ENCODE measurements around the gene UBASH3B.
"Not testable (repeated sequence)": the region's sequence is repeated elsewhere in the genome, so short reads cannot be mapped to it uniquely, and the experiment has no call there.

The UBASH3B gene

DNA sequence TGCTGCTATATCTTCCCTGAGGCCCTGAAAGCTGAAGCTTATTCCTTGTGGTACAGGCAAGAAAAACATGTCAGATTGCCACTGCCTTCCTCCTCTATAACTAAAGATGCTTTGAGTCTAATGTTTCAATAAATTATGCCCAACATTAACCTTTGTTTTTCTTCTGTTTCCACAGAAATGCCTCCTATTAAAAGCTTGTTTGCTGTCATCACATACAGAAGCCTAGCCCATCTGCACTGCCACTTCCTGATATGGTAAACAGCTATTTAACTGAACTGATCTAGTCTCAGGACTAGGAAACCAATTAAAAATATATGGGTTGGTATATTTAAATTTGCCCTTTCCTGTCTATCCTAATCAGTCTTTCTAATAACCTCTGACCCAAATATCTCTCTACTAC, 165.6 kb downstream of the UBASH3B start:
- DNase-seq, result no peak

DNA sequence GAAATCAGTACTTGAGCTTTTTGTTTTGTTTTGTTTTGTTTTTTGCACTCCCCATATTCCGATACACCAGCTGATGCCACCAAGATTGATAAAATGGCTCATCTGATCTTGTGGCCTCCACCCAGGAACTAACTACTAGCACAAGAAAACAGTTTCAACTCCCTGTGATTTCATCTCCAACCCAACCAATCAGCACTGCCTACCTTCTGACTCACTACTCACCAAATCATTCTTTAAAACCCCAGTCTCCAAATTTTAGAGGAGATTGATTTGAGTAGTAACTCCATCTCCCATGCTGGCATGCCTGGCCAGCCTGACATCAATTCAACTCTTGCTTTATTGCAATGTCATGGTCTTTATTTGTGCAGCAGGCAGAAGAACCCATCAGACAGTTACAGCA, 166.7 kb downstream of the UBASH3B start:
- no peak for DNase-seq

DNA sequence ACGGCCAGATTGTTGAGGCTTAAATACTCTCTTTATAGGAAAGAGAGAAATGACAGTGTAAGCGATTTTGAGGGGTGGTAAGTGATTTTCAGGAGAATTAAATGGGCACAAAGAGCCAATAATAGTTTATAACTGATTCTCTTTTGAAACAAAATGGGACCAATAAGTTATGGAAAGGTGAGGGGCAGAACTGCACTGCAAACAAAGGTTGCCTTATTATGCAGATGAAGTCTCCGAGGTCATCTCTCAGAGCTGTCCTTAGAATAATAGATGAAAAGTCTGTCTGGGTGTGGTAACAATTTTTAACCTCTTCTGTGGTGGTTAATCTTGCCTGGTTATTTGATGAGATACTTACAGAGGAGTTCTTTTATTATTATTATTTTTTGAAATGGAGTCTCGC, 168.0 kb downstream of the UBASH3B start:
- no peak for DNase-seq

DNA sequence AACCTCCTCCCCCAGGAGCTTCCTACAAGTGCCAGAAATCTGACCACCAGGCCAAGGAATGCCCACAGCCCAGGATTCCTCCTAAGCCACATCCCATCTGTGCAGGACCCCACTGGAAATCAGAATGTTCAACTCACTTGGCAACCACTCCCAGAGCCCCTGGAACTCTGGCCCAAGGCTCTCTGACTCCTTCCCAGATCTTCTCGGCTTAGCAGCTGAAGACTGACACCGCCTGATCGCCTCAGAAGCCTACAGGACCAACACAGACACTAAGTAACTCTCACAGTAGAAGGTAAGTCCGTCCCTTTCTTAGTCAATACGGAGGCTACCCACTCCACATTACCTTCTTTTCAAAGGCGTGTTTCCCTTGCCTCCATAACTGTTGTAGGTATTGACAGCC, 173.8 kb downstream of the UBASH3B start:
- DNase-seq, result not testable (repeated sequence)

DNA sequence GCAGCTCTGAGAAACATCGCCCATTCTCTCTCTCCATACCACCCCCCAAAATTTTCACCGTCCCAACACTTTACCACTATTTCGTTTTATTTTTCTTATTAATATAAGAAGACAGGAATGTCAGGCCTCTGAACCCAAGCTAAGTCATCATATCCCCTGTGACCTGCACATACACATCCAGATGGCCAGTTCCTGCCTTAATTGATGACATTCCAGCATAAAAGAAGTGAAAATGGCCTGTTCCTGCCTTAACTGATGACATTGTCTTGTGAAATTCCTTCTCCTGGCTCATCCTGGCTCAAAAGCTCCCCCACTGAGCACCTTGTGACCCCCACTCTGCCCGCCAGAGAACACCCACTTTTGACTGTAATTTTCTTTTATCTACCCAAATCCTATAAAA, 176.8 kb downstream of the UBASH3B start:
- DNase-seq, result not testable (repeated sequence)

DNA sequence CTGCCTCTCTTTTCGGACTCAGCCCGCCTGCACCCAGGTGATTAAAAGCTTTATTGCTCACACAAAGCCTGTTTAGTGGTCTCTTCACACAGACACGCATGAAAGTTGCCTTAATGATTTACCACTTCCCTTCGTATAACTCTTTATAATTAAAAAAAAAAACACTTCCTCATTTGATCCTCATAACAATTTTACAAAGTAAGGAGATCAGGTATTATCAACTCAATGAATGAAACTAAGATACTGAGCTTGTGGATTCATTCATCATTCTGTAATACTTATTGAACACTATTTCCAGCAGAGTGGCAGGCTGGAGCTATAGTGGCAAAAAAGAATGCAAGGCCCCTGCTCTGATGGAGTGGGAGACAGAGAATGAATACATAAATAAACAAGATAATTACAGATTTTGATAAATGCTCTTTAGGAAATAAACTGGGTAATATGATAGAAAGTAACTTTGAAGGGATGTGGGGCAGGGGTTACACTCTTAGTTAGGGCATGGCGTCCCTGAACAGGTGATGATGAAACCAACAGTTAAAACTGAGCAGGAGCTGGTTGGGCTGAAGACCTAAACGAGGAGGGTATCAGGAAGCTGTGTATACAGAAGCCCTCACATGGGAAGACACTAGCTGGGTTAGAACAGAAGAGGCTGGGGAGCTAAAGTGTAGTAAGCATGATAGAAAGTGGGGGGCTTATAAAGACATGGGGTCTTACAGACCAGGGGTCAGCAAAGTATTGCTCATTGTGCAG, 177.4 kb downstream of the UBASH3B start:
- no peak for DNase-seq

DNA sequence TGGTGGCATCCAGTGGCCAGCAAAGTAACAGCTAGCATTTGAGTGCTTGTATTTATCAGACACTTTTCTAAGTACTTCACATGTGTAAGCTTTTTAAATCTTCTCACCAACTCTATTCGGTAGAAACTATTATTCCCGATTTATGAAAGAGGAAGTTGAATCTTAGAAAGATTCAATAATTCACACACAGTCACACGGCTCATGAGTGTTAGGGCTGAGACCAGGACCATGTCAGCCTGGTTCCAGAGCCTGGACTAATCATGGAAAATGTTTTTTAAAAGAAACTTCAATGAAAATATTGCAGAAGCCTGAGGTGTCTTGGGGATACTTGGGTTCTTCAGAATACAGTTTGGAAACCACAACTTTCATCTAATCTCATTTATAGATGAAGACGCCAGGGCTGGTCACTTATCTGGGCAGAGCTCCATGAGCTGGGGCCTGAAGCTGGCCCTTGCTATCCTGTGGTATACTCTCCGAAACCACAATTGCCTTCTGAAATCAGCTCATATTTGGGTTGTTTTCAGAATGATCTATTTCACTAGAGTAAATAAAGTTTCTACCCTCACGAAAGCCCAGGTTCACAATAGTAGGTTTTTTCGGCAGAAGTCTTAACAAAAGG, 178.4 kb downstream of the UBASH3B start:
- DNase-seq, result no peak

DNA sequence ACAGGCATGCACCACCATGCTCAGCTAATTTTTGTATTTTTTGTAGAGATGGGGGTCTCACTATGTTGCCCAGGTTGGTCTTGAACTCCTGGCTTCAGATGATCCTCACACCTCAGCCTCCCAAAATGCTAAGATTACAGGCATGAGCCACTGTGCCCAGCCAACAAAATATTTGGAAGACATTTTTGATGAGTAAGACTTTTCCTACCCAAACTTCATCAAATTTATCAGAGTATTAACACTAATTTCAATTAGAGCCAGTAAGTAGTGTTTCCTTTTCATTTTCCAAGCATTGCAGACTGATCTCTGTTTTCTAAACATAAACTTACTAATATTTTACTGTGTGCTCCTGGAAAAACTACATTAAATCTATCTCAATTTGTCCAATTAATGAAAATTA, 181.4 kb downstream of the UBASH3B start:
- DNase-seq, result no peak

DNA sequence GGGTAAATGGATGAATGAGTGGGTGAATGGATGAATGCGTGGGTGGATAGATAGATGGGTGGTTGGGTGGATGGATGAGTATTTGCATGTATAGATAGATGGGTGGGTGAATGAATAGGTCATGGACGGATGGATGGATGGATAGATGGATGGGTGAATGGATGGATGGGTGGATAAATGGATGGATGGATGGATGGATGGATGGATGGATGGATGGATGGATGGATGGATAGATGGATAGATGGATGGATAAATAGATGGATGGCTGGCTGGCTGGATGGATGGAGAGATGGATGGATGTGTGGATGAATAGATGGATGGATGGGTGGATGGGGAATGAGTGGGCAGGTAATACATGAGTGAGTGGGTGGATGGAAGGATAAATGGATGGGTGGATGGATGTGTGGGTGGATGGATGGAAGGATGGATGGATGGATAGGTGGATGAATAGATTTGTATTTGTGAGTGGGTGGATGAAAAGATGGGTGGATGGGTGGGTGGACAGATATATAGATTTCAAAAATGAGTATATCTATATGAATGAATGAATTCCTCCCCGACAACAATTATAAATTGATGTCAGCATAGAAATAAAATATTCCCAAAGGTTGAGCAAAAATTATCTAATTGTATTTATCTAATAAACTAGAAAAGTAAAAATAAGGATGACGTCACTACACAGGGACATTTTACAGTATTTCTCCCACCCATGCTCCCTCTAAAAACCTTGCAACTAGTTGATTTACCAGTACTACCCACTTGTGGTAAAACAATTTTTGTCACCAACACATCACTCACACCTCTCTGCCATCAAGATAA, 182.2 kb downstream of the UBASH3B start:
- DNase-seq, result no peak

DNA sequence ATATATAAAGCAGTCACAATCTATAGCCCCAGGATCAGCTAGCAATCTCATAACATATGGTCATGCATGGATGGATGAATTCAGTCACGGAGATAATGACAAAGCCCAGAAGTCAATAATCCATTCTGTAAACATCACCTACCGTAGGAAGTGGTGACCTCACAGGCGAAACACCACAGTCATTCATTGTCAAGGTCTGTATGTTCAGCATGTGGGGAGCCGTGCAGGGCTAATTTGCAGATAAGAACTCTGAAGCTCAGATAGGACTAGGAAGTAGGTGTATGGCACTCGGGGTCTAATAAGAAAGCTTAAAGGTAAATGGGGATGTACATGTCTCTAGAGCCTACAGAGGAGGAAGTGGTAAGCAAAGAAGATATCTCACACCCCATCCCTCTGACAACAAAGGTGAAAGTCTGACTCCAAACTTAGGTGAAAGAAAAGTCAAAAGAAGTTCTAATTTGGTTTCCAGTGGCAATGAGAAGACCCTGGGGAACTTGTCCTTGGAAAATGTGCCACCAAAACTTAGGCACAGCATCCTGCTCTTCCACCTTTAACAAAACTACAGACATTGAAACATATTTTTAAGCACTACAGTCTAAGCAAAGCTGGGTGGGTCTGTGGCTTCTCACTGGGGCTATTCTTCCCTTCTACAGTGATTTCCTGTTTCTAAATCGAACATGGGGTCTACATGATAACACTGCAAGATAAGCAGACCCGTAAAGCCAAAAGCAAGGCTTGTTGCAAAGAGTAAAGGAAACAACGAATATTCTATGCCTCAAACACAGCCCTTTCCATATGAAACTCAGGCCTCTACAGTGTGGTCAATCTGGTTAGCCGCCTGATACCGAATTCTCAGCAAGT, 188.0 kb downstream of the UBASH3B start:
- peak; percentile 52 for DNase-seq

DNA sequence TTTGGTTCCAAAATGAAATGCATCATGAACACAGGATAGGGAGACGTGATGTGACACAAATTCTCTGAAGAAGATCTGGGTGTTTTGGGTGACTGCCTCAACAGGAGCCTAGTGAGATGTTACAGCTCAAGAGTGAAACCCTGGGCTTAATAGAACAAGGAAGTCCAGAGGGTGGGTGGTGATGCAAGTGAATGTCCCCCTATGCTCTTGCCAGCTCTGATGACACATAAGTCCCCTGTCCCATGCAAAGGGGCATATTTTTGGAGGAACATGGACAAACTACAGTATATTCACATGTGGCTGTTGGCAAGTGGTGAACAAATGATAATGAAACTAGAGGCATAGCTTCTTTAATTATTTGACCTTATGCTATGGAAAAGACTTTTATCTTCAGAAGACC, 191.9 kb downstream of the UBASH3B start:
- DNase-seq, result peak; percentile 11

DNA sequence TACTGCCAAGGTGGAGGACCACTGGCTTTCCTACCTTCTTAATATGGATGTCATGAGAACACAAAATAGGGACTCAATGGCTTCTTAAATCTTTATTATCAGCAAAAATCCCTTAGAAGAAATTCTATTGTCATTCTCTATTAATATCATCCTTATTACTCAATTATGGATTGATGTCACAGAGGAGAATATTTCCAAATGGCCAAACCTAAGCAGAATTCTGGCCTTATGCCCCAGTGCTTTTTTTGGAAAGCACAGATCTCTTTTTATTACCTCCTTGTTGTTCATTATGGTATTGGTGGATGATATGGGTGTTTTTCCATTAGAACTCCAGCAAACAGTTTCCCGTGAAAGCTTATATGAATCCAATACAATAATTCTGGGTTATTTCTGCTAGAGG, 192.7 kb downstream of the UBASH3B start:
- DNase-seq, result no peak

DNA sequence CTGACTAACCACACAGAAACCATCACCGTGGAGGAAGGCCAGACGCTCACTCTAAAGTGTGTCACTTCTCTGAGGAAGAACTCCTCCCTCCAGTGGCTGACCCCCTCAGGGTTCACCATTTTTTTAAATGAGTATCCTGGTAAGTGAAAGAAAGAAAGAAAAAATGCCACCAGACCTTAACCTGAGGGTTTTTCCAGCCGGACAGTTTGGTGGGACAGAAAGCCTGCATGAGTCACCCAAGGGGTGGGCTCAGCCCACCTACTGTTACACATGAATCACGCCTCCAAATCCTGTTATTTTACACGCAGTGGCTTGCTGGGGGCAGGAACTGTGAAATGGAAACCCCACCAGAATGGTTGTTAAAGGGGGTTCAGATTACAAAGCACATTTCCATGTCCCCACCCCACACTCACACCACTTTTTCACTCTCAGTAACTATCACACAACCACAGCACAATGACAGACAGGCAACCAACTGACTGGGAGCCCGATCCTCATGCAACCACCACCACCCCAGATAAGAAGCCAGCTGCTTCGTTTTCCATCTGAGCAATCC, 194.6 kb downstream of the UBASH3B start:
- peak; percentile 56 for DNase-seq

DNA sequence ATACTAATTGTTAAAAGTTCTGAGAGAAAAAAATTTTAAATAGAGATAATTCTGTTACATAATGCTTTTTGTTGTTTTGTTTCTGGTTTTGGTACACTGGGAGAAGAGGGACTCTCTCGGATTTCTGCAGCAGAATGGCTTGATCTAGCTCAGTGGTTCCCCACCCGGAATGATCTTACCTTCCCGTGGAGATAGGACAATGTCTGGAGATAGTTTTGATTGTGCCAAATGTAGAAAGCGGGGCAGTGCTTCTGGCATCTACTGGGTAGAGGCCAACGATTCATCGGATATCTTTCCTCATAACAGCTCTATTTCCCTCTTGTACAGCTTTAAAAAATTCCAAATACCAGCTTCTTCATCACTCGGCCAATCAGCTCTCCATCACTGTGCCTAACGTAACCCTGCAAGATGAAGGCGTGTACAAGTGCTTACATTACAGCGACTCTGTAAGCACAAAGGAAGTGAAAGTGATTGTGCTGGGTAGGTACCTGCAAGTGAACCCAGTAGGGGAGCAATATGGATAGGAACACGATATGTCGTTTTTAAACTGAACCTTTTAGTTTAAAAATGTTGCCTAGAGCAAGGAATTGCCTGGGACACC, 195.9 kb downstream of the UBASH3B start:
- peak; percentile 14 for DNase-seq

DNA sequence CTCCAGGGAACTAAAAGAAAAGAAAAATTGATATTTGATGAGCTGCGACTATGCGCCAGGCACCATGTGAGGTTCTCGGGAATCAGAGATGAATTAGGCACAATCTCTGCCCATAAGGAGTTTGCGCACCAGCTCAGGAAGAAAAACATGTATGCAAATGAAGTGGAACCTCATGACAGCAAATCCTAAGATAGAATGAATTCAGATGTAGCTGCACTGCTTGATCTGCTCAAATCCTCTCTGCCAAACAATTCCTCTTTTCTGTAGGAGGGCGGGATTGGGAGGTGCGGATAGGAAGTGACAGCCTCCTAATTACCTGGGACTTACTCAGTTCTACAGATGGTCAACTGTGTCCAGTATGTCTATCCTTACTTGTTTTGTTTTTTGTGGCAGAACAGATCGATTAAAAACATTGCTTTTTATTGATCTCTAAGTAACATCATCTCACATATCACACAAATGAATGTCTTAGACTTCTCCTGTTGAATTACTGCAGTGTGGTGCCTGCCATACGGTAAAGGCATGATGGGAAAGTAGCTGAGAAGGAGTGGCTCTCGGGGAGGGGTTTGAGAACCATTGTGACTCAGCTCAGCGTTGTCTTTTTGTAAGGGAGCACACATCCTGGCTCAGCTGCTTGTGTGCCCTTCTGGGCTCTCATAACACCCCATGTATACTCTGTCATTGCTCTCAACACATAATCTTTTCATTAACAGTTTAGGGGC, 196.7 kb downstream of the UBASH3B start:
- DNase-seq, result no peak

DNA sequence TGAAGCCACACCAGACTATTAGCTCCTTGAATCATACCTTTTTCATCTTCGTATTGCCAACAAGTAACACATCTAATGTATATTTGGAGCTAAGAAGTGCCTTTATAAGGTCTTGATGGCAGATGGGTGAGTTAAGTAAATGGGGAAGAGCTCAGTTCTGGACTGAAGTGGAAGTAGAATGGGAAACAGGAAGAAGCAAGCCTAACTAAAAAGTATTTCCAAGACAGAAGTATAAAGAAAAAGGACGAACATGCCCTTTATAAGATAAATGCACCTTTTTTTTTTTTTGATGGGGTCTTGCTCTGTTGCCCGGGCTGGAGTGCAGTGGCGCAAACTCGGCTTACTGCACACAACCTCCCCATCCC, 197.3 kb downstream of the UBASH3B start:
- DNase-seq, result no peak

DNA sequence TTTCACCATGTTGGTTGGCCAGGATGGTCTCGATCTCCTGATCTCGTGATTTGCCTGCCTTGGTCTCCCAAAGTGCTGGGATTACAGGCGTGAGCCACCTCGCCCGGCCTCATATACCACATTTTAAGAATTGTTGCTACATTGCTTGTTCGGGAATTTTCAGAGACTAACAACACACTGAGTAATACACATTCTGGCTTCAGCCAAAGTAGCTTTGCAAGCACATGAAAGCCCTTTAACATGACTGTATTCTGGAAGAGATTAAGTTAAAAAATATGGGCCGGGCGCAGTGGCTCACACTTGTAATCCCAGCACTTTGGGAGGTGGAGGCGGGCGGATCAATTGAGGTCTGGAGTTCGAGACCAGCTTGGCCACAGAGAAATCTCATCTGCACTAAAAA, 197.7 kb downstream of the UBASH3B start:
- no peak for DNase-seq

DNA sequence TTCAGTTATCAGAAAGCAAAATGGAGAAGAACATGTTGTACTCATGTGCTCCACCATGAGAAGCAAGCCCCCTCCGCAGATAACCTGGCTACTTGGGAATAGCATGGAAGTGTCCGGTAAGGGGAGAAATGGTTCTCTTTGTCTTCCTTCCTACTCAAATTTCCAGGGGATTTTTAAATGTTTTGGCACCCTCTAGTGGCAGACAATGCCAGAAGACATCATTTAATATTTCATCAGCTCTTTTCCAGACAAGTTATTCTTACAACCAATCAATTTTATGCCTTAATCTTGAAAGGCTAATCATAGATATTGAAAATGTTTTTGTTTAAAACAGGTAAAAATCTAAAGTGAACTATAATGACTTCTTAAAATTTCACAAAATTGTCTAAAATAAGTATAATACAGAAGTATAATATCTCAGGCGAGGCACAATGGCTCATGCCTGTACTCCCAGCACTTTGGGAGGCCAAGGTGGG, 198.5 kb downstream of the UBASH3B start:
- no peak for DNase-seq

DNA sequence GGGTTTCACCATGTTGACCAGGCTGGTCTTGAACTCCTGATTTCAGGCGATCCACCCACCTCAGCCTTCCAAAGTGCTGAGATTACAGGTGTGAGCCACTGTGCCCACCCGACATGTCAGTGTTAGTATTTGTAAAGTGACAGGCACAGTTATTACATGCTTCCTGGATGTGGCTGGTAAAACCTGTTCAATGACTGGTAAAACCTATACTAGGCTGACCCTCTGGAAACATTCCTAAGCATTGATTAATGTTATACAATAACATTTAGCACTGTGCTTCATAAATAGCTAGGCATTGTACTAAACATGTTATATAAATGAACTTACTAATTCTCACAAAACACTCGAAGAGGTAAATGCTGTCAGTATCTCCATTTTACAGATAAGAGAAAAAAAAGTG, 206.1 kb downstream of the UBASH3B start:
- no peak for DNase-seq

DNA sequence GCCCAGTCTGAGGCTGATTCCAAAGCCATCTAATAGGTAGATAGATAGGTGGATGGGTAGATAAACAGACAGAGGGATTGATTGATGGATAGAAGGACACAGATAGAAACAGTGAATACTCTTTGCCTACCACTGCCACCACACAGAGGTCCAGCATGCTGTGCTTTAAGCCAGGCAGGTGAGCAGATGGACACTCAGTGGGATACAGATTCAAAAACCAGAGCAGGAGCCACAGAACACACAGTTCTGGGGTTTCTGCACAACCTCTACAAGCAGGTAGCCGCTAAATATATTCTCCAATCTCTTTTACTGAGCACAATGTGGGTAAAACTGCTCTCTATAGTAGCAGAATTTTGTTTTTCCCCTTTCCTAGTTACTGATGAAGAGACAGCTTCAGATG, 206.6 kb downstream of the UBASH3B start:
- DNase-seq, result no peak

DNA sequence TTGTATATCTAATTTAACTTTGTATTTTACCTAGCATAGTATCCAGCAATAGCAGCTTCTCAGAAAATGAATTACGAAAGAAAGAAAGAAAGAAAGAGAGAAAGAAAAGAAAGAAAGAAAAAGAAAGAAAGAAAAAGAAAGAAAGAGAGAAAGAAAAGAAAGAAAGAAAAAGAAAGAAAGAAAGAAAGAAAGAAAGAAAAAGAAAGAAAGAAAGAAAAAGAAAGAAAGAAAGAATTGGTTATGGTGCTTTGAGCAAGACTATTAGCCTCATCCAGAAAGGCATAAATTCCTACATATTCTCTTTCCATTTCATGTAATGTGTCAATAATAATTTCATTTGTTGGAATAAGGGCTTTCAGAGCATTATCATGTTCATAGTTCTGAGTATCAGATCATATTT, 207.6 kb downstream of the UBASH3B start:
- DNase-seq, result not testable (repeated sequence)

Measured in CD4-positive, alpha-beta T cell treated with Interferon gamma for 1 hour (primary cell).